ENCODE data around the gene PLTP.
A peak's percentile ranks its signal among the peaks of the same experiment; 100 is the strongest.

The PLTP gene

GRCh38 chr20:45886590-45887345 is 25.2 kb downstream of the PLTP start:
- Histone ChIP-seq H3K27me3 (replicated peaks) (no peaks in the 10 kb centered on the region), H3K36me3 (replicated peaks) (peaks cover 12% of the 10 kb centered on the region), H3K27ac (no peak overlapping the region), H3K4me3 (ENCODE audit: low read depth, low read length) (no peak overlapping the region)
- in situ Hi-C loops (cut with HindIII; ENCODE audit: low pct_ligation_motif_present, low sequenced_read_pairs) = no loop called here
- DNase-seq = no peak
- no peak for TF ChIP-seq CTCF (IDR thresholded peaks at IDR 0.05; ENCODE audit: low read depth, low read length, missing control alignments)

- Histone ChIP-seq H3K36me3 (replicated peaks) (peaks cover 12% of the 10 kb centered on the region), H3K4me3 (ENCODE audit: low read depth, low read length) (no peak overlapping the region), H3K27me3 (replicated peaks) (no peaks in the 10 kb centered on the region), H3K27ac (no peak overlapping the region)
- no peak for DNase-seq
- in situ Hi-C loops (cut with HindIII; ENCODE audit: low pct_ligation_motif_present, low sequenced_read_pairs) = no loop called here
- TF ChIP-seq CTCF (IDR thresholded peaks at IDR 0.05; ENCODE audit: low read depth, low read length, missing control alignments) = no peak
Observed at GRCh38 chr20:45883100-45883469, 28.9 kb downstream of the PLTP start.

GRCh38 chr20:45882469-45883099 is 29.4 kb downstream of the PLTP start:
- H3K27ac ChIP-seq = no peak overlapping the region
- peaks cover 12% of the 10 kb centered on the region for H3K36me3 ChIP-seq (replicated peaks)
- no peak overlapping the region for H3K4me3 ChIP-seq (ENCODE audit: low read depth, low read length)
- in situ Hi-C loops (cut with HindIII; ENCODE audit: low pct_ligation_motif_present, low sequenced_read_pairs) = no loop called here
- H3K27me3 ChIP-seq (replicated peaks) = no peaks in the 10 kb centered on the region
- no peak for TF ChIP-seq CTCF (IDR thresholded peaks at IDR 0.05; ENCODE audit: low read depth, low read length, missing control alignments)
- no peak for DNase-seq

- Histone ChIP-seq H3K36me3 (replicated peaks) (peaks cover 12% of the 10 kb centered on the region), H3K27me3 (replicated peaks) (no peaks in the 10 kb centered on the region), H3K4me3 (ENCODE audit: low read depth, low read length) (peak within 1 kb of the TSS; percentile 97), H3K27ac (peak within 1 kb of the TSS; percentile 63)
- in situ Hi-C loops (cut with HindIII; ENCODE audit: low pct_ligation_motif_present, low sequenced_read_pairs) = no loop called here
- peak; percentile 99 for DNase-seq
- no peak for TF ChIP-seq CTCF (IDR thresholded peaks at IDR 0.05; ENCODE audit: low read depth, low read length, missing control alignments)
Observed at GRCh38 chr20:45880988-45881788, 30.8 kb downstream of the PLTP start, which contains the start of gene ZSWIM1. Gene ZSWIM1 (plus strand): TSS chr20:45881227. CDS start chr20:45882593, 1,366 bp downstream.

GRCh38 chr20:45878076-45878761 is 33.7 kb downstream of the PLTP start:
- no peak for DNase-seq
- Histone ChIP-seq H3K27ac (no peak overlapping the region), H3K27me3 (replicated peaks) (no peaks in the 10 kb centered on the region), H3K4me3 (ENCODE audit: low read depth, low read length) (no peak overlapping the region), H3K36me3 (replicated peaks) (peaks cover 4% of the 10 kb centered on the region)
- no peak for TF ChIP-seq CTCF (IDR thresholded peaks at IDR 0.05; ENCODE audit: low read depth, low read length, missing control alignments)
- in situ Hi-C loops (cut with HindIII; ENCODE audit: low pct_ligation_motif_present, low sequenced_read_pairs) = no loop called here

Data from brain microvascular endothelial cell (primary cell).